ENCODE data around the gene OR13C8.

DNA sequence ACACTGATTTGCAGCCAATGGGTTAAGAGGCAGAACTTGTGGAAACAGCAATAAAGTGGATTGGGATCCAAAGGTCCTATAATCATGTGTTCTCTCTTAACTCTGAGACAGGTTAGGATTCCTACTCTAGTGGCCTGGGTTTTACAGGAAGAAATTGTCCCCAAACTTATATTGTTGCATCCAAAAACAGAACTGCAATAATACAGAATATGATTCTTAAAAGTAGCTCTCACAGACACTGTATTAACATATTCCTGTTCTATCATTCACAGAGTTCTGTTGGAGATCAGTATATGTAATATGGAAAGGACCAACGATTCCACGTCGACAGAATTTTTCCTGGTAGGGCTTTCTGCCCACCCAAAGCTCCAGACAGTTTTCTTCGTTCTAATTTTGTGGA lies at the start of gene OR13C8:
- TF ChIP-seq, protein P1, sequence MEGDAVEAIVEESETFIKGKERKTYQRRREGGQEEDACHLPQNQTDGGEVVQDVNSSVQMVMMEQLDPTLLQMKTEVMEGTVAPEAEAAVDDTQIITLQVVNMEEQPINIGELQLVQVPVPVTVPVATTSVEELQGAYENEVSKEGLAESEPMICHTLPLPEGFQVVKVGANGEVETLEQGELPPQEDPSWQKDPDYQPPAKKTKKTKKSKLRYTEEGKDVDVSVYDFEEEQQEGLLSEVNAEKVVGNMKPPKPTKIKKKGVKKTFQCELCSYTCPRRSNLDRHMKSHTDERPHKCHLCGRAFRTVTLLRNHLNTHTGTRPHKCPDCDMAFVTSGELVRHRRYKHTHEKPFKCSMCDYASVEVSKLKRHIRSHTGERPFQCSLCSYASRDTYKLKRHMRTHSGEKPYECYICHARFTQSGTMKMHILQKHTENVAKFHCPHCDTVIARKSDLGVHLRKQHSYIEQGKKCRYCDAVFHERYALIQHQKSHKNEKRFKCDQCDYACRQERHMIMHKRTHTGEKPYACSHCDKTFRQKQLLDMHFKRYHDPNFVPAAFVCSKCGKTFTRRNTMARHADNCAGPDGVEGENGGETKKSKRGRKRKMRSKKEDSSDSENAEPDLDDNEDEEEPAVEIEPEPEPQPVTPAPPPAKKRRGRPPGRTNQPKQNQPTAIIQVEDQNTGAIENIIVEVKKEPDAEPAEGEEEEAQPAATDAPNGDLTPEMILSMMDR (conservative IDR thresholded peaks at IDR 0.05; ENCODE audit: low read length) = no peak
- TF ChIP-seq EZH2phosphoT487 (IDR thresholded peaks at IDR 0.05; ENCODE audit: borderline replicate concordance, low read depth, low read length) = no peak

Data from OCI-LY7 (cell line).